Brain microvascular endothelial cell (primary cell): Measurements from ENCODE around the gene ZC2HC1C.

Source experiments
- DNase-seq: peaks from one replicate; pipeline ENCODE4 v3.0.0-alpha.2; 2020
- H3K27ac ChIP-seq: fragments of 250-450 bp; sonication (Bioruptor Pico); 2 replicates; pipeline ENCODE4 v1.5.1; 2020; ENCODE audit warnings: mild to moderate bottlenecking, moderate library complexity
- H3K27me3 ChIP-seq: fragments of 250-450 bp; sonication (Bioruptor Pico); replicated peaks from 2 replicates; pipeline ENCODE4 v1.5.1; 2020; ENCODE audit warnings: mild to moderate bottlenecking
- H3K36me3 ChIP-seq: fragments of 250-450 bp; sonication (Bioruptor Pico); replicated peaks from 2 replicates; pipeline ENCODE4 v1.5.1; 2020; ENCODE audit warnings: mild to moderate bottlenecking
- H3K4me3 ChIP-seq: 2 replicates; pipeline ENCODE4 v1.5.1; 2011; ENCODE audit warnings: low read depth, mild to moderate bottlenecking, control low read depth, low read length, moderate library complexity
- CTCF ChIP-seq: IDR thresholded peaks from 2 replicates; pipeline ENCODE4 v1.5.1; 2011; ENCODE audit warnings: low read depth, mild to moderate bottlenecking, moderate library complexity, low read length, control low read depth, inconsistent platforms; ENCODE audit errors: missing control alignments
- in situ Hi-C: cut with HindIII; loops from 2 replicates; pipeline ENCODE4 v1.10.0; 2017; ENCODE audit warnings: low sequenced_read_pairs, low pct_ligation_motif_present

Gene ZC2HC1C

GRCh38 chr14:75113932-75114539 lies 44.6 kb downstream of the ZC2HC1C start:
- TF ChIP-seq CTCF, result no peak
- Histone ChIP-seq H3K36me3 (peaks cover 47% of the 10 kb centered on the region), H3K27me3 (no peaks in the 10 kb centered on the region), H3K27ac (no peak overlapping the region), H3K4me3 (no peak overlapping the region)
- no peak for DNase-seq
- in situ Hi-C loops, result no loop called here

- H3K27ac ChIP-seq, result no peak overlapping the region
- H3K36me3 ChIP-seq, result peaks cover 14% of the 10 kb centered on the region
- DNase-seq, result peak; percentile 22
Measured at GRCh38 chr14:75119056-75119455, 49.6 kb downstream of the ZC2HC1C start.

DNA sequence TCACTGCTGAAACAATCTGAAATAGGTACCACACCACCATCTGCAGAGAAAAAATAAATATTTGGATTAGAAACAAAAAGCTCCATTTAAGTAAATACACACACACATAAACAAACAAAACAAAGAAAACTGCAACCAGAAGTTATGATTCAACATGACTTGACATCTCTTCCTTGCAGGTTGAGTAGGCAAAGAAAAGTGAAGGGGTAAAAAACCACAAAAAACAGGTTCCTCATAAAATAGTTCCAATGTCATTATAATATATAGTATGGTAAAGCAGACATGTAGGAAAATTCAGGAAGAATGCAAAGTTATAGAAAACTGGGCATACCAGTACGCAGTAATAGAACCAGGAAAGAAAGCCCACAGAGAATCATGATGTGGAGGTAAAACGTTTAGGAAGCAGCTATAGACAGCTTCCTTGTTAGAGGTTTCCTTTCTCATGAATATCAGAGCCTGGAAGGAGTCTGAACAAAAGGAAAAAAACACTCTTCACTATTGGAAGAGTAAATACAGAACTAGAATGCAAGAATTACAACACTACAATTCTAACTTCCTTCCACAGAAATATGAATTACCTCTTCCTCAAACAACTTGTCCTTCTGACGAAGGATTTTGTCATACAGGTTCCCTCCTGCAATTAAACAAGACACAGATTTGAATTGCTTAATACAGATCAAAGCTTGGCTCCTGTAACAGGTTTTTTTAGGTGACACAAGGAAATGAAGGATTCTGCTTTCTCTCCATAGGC lies 51.3 kb downstream of the ZC2HC1C start:
- Histone ChIP-seq H3K27ac (no peak overlapping the region), H3K27me3 (no peaks in the 10 kb centered on the region), H3K36me3 (peaks cover 6% of the 10 kb centered on the region), H3K4me3 (no peak overlapping the region)
- DNase-seq, result no peak
- no peak for TF ChIP-seq CTCF
- in situ Hi-C loops, result no loop called here

More at GRCh38 chr14:75119056-75119455, 49.6 kb downstream of the ZC2HC1C start:
- TF ChIP-seq CTCF, result no peak
- H3K27me3 ChIP-seq, result no peaks in the 10 kb centered on the region
- H3K4me3 ChIP-seq, result no peak overlapping the region
- in situ Hi-C loops, result no loop called here

DNA sequence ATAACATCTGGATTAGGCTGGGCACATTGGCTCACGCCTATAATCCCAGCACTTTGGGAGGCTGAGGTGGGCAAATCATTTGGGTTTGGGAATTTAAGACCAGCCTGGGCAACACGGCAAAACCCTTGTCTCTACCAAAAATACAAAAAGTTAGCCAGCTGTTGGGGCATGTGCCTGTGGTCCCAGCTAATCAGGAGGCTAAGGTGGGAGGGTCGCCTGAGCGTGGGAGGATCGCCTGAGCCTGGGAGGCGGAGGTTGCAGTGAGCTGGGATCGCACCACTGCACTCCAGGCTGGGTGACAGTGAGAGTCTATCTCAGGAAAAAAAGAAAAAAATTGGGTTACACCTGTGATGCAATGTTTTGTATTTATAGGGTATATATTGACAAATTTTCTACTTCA lies 52.1 kb downstream of the ZC2HC1C start:
- Histone ChIP-seq H3K27me3 (no peaks in the 10 kb centered on the region), H3K27ac (no peak overlapping the region), H3K36me3 (peaks cover 5% of the 10 kb centered on the region), H3K4me3 (no peak overlapping the region)
- DNase-seq, result no peak
- in situ Hi-C loops, result no loop called here
- TF ChIP-seq CTCF, result no peak

GRCh38 chr14:75123991-75124390 lies 54.5 kb downstream of the ZC2HC1C start:
- DNase-seq, result peak; percentile 95
- H3K4me3 ChIP-seq, result no peak overlapping the region
- no peaks in the 10 kb centered on the region for H3K36me3 ChIP-seq
- H3K27me3 ChIP-seq, result no peaks in the 10 kb centered on the region
- in situ Hi-C loops, result no loop called here
- TF ChIP-seq CTCF, result no peak
- peak overlapping the region; percentile 55 for H3K27ac ChIP-seq

DNA sequence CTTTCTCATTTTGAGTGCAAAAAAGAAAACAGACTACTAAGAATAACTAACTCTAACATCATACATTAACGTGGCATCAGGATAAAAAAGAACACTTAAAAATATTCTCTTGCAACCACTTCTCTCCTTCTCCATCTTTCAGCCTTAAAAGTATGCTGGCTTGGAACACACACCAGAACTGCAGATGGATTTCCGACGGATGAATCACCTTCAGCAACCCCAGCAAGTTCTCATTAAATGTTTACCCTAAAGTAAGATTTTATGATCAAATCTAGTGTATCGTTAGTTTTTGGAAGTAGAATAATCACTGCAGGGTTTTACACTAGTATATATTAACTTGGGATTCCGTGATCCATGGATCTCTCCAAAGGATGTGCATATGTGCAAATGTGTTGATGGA lies 56.2 kb downstream of the ZC2HC1C start:
- peak overlapping the region; percentile 76 for H3K4me3 ChIP-seq
- in situ Hi-C loops, result no loop called here
- DNase-seq, result peak; percentile 67
- H3K27me3 ChIP-seq, result no peaks in the 10 kb centered on the region
- no peak for TF ChIP-seq CTCF
- peak overlapping the region; percentile 94 for H3K27ac ChIP-seq
- no peaks in the 10 kb centered on the region for H3K36me3 ChIP-seq
